AG04449 (cell line): ENCODE data around the gene ADAMTS17.

Experiments
- CTCF ChIA-PET: fragments of 350-600 bp; formaldehyde crosslinking; extraction: SDS; loops from one replicate; lab custom pipeline; 2021; ENCODE audit warnings: antibody characterized with exemption; lab: Yijun Ruan, JAX
- POLR2A ChIA-PET: fragments of 400-600, 350-600 bp; formaldehyde crosslinking; extraction: SDS; loops from one replicate; lab custom pipeline; 2020; ENCODE audit warnings: antibody characterized with exemption, inconsistent platforms; lab: Yijun Ruan, JAX
- DNase-seq: peaks from one replicate; pipeline ENCODE4 v3.0.0-alpha.2; 2010; ENCODE audit warnings: low read depth, low spot score
- H3K4me3 ChIP-seq: 2 replicates; pipeline ENCODE4 v1.5.1; 2011; ENCODE audit warnings: low read depth, mild to moderate bottlenecking, control low read depth, low read length
- TF ChIP-seq, protein P1 (sequence below): IDR thresholded peaks from one replicate; pipeline ENCODE4 v1.5.1; 2011; ENCODE audit warnings: mild to moderate bottlenecking, moderate library complexity, low read length, control low read depth, inconsistent platforms; ENCODE audit not compliant: insufficient read depth; ENCODE audit errors: missing control alignments

The ADAMTS17 gene

DNA sequence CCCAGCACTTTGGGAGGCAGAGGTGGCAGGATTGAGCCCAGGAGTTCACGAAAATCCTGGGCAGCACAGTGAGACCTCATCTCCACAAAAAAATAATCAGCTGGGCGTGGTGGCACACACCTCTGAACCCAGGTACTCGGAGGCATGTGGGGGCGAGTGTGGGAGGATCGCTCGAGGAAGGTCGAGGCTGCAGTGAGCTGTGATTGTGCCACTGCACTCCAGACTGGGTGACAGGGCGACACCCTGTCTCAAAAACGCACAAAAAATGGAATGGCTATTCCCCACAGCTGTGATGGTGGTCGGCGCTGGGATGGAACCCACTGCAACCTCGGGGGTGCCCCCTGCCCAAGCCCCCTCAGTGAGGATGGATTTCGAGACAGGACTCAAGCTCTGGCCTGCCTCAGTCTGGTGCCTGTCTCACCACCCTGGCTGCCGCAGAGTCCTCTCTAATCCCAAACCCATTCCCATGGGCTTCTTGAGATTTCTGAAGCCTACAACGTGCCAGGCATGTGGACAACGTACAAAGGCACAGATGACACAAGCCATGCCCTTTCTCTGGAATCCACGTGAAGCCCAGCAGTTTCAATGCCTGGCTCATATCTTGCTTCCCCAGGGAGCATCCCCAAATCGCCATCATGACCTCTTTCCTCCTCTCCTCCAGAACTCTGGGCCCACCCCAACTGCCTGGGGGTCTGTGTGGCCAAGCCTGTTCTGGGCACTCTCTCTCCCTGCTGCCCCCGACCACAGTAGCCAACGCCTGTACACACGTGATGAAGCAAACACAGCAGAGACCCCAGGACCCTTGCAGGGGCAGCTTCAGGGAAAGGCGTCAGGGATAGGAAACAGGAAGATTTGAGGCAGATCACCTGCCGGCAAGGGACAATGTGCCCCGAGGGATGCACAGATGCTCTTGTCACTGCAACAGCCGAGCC lies 32.4 kb downstream of the ADAMTS17 start:
- ChIA-PET POLR2A (no interaction called here), CTCF (no interaction called here)
- H3K4me3 ChIP-seq = no peak overlapping the region
- no peak for DNase-seq
- TF ChIP-seq, protein P1, sequence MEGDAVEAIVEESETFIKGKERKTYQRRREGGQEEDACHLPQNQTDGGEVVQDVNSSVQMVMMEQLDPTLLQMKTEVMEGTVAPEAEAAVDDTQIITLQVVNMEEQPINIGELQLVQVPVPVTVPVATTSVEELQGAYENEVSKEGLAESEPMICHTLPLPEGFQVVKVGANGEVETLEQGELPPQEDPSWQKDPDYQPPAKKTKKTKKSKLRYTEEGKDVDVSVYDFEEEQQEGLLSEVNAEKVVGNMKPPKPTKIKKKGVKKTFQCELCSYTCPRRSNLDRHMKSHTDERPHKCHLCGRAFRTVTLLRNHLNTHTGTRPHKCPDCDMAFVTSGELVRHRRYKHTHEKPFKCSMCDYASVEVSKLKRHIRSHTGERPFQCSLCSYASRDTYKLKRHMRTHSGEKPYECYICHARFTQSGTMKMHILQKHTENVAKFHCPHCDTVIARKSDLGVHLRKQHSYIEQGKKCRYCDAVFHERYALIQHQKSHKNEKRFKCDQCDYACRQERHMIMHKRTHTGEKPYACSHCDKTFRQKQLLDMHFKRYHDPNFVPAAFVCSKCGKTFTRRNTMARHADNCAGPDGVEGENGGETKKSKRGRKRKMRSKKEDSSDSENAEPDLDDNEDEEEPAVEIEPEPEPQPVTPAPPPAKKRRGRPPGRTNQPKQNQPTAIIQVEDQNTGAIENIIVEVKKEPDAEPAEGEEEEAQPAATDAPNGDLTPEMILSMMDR = no peak

DNA sequence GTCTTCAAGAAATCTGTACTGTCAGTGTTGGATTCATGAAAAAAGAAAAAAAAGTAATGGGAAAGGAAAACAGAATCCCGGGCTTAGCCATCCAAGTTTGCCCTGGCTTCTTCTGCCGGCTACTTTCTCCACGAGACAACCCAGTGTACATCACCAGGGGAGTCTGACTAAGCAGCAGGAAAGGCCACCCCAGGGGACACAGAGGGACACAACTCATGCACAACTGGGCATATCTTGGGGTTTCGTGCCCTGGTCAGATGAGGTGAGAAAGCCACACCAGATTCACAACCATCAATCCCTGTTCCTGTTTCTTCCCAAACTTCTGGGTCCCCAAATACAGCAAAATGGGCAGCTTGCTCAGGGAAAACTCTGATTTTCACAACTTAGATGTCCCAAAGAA lies 33.2 kb downstream of the ADAMTS17 start:
- ChIA-PET POLR2A (no interaction called here), CTCF (no interaction called here)
- DNase-seq = no peak
- H3K4me3 ChIP-seq = no peak overlapping the region
- TF ChIP-seq, protein P1 = no peak

DNA sequence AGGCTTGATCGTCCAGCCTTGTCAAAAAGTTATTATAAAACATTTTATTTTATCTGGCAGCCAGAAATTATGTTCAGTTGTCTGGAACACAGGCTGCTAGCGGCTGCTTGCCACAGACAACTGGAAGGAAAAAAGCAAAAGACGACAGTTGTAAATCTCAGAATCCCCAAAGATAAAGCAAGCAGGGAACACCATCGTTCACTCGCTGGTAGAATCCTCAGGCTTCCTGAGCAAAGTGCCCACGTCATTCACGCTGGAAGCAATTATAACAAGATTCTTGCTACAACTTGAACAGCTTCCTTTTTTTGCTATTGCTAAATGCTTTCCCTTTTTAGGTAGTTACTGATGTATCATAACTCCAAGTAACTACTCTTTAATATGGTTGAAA lies 33.6 kb downstream of the ADAMTS17 start:
- ChIA-PET POLR2A (no interaction called here), CTCF (no interaction called here)
- H3K4me3 ChIP-seq = no peak overlapping the region
- TF ChIP-seq, protein P1 = no peak
- no peak for DNase-seq

DNA sequence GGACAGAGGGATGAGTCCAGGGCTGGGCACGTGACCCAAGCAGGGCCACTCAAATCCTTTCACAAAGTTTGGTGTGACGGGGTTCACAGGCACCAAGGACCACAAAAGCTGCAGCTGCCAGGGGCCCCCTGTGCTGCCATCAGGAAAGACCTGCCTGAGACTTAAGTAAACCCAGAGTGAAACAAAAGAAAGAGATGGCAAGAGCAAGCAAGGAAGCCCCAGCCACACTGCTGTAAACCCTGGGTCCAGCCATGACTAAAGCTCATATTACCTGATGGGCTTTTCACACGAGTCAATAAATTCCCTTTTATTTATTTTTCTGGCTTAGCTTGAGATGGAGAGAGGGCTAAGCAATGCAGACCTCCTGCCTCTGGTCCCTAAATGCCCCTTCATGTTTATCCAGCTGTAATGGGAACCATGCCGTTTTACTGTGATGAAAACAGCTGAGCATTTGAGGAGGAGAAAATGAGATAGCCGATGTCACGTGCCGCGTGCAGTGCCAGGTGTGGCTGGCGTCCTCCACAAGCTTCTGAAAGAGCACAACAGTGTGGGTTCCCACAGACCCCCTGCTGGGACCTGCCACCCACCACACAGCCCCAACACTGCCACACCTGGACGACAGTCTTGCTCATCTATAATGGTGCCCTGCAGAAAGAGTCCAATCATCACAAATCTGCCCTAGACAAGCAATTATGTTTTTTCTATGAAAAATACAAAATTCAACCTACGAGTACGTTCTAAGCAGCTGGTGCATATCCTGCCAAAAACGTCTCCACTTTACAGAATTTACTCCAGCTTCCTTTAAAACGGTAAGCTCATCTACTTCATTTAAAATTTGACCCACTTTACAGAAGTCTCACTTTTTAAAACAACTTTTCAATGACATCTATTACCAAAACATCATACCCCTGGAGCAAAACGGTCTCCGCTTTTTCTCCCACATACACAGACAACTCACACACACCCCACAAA lies 34.2 kb downstream of the ADAMTS17 start:
- ChIA-PET CTCF (no interaction called here), POLR2A (no interaction called here)
- TF ChIP-seq, protein P1 = no peak
- no peak overlapping the region for H3K4me3 ChIP-seq
- no peak for DNase-seq

DNA sequence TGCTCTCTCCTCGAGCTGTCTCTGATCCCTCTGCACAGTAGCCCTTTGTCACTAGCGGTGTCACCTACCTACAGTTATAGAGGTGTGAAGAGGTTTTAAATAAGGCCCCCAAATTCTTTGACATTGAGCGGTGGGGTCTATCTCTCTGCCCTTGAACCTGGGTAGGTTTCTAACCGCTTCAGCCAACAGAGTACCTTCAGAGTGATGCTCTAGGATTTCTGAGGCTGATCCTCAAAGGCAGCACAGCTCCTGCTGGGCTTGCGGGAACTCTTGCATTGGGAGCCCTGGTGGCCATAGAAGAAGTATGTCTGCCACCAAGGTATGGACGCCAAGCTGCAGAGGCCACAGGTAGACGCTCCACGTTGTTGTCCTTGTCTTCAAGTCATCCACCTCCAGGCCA lies 35.7 kb downstream of the ADAMTS17 start:
- CTCF ChIA-PET = no interaction called here
- H3K4me3 ChIP-seq = no peak overlapping the region
- POLR2A ChIA-PET = no interaction called here
- no peak for DNase-seq
- TF ChIP-seq, protein P1 = no peak

DNA sequence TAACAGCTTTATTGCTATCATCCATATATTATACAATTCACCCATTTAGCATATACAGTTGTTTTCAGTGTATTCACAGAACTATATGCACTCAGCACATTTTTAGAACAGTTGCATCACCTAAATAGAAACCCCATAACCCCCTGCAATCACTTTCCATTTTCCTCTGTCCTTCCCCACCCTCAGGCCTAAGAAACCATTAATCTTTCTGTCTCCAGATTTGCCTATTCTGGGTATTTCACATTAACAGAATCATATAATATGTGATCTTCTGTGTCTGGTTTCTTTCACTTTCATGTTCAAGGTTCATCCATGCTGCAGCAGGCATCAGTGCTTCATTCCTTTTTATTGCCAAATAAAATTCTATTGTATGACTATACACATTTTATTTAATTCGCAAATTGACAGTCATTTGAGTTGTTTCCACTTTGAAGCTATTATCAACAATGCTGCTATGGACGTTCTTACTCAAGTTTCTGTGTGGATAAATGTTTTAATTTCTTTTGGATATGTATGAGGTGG lies 39.8 kb downstream of the ADAMTS17 start:
- no peak overlapping the region for H3K4me3 ChIP-seq
- POLR2A ChIA-PET = no interaction called here
- TF ChIP-seq, protein P1 = no peak
- CTCF ChIA-PET = no interaction called here
- DNase-seq = no peak
